HG02938 (cell line): Measurements from ENCODE around the gene MALRD1.
"Not testable (repeated sequence)": the region's sequence is repeated elsewhere in the genome, so short reads cannot be mapped to it uniquely, and the experiment has no call there.

Source experiments
- ATAC-seq: cut with Tn5 transposase; IDR thresholded peaks from one replicate; pipeline ENCODE4 v1.9.1; 2021; ENCODE audit warnings: mild to moderate bottlenecking, moderate library complexity; ENCODE audit not compliant: unreplicated experiment

MALRD1 gene

DNA sequence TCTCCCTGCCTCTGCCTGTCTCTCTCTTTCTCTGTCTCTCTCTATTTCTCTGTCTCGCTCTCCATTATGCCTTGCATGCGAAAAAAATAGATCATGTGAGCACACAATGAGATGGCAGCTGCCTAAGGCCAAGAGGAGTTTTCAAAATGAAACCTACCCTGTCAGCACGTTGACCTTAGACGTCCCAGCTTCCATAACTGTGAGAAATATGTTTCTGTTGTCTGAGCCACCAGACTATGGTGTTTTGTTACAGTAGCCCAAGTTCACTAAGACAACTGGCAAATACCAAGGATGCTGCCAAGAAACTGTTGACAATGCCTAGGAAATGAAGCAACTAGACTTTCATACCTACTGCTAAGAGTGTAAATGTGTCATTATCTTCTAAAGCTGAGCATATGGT lies 697.1 kb downstream of the MALRD1 start:
- ATAC-seq: no peak

DNA sequence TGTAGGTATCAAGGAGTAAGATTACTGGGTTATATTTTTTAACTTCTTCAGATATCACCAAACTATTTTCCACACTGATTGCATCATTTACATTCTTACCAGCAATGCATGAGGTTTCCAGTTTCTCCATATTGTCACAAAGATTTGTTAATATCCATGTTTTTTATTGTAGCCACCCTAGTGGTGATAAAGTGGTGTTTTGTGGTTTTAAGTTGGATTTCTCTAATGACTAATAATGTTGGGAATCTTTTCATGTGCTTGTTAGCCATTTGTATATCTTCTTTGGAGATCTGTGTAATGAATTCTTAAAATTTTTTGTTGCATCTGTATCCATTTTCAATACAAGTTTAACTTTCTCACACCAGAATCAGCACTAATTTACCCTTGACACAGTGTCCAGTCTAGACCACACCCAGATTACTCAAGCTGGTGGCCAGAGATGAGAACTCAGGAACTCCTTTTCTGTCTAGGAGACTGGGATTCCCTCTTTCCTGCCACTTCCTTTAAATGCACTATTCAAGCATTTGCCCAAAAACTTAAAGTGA lies 700.7 kb downstream of the MALRD1 start:
- ATAC-seq: no peak

DNA sequence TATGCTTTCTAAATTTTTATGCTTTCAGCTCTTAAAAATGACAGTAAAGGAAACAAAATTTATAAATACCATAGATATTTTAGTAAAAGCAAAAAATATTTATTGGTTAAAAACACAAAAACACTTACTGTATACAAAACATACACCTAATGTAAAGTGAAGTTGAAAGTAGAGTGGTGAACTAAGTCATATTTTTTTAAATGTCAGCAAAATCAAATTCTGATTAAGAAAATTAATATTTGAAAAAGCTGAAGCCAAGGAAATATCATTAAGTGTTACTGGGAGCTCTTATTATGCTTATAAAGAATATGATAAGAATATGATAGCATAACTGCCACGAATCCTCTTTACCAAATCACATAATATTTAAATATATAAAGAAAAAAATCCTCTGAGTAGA lies 702.4 kb downstream of the MALRD1 start:
- ATAC-seq: no peak

DNA sequence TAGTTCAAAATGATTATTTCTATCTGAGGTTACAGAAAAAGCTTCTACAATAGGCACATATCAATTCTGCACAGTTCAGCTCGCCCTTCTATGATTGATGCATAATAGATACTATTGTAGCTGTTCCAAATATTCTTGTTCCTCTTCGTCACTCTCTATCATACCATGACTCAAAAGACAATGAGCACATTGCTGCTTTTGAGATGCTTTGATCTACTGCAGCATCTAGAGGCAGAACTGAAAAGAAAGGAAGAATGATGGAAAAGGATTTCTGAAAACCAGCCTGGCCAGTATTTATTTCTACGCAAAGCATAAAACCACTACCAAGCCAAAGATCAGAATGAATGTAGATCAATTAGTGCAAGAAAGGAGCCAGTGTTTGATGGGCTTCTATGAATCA lies 708.3 kb downstream of the MALRD1 start:
- ATAC-seq: no peak

DNA sequence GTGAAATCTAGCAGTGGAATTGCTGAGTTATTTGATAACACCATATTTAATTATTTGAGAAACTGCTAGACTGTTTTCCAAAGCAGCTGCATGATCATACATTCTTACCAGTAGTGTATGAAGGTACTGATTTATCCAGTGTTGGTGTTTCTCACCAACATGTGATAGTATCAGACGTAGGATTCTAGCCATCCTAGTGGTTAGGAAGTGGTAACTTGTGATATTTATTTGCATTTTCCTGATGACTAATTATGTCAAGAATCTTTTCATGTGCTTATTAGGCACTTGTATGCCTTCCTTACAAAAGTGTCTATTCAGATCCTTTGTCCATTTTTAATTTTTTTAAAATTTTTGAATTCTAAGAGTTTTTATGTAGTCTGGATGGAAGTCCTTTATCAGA lies 713.4 kb downstream of the MALRD1 start:
- no peak for ATAC-seq

DNA sequence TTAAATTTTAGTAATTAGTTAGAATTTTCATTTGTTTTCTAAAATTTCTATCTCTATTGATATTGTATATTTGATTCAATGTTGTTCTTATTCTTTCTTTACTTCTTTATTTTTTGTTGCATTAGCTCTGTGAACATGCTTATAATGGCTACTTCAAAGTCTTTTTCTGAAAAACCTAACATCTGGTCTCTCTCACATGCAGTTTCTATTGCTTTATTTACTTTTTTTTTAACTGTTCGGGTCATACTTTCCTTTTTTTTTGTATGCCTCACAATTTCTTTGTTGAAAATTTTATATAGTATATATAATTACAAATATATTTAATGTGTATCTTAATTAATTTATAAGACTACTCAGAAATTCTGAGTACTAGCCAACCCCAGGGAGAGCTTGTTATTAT lies 715.5 kb downstream of the MALRD1 start:
- no peak for ATAC-seq

DNA sequence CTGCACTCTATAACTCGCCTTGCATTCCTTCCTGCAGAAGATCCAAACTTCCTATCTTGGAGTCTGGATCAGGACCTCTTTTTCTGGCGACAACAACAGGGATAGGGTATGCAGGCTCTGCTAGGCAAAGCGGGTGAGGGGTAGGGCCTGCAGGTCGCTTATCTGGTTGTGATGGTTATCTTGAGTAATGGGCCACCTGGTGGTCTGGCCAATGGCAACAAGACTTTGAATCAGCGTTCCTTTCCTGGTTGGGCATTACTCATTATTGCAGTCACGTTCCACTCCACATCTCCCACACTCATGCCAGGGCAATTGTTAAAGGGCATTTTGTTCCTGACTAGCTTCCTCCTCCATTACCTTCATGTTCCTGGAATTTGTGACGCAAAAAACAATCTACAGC lies 719.3 kb downstream of the MALRD1 start:
- no peak for ATAC-seq

DNA sequence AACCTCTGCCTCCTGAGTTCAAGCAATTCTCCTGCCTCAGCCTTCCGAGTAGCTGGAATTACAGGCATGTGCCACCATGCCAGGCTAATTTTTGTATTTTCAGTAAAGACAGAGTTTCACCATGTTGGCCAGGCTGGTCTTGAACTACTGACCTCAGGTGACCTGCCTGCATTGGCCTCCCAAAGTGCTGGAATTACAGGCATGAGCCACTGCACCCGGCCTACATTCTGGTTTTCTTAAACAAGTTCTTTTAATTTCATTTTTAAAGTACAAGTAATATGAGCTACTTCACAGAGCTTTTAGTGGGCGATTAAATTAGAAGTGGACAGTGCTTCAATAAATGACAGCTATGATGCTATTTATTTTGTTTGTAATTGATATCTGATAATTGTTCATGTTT lies 721.2 kb downstream of the MALRD1 start:
- ATAC-seq: not testable (repeated sequence)

DNA sequence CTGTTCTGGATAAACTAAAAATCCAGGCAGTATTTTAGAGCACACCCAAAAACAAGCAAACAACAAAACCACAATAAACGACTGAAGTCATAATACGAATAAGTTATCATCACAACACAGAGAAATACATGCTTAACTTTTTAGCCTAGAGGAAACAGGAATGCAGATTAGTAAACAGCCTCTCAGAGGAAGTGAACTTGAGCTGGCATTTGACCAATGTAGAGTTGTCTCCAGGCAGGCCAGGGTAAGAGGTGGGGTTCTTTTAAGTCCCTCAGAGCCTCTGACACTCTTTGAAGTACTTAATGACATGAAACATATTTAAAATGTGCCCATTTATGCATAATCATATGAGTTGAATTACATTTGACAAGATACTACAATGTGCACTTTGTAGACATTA lies 724.4 kb downstream of the MALRD1 start:
- no peak for ATAC-seq

DNA sequence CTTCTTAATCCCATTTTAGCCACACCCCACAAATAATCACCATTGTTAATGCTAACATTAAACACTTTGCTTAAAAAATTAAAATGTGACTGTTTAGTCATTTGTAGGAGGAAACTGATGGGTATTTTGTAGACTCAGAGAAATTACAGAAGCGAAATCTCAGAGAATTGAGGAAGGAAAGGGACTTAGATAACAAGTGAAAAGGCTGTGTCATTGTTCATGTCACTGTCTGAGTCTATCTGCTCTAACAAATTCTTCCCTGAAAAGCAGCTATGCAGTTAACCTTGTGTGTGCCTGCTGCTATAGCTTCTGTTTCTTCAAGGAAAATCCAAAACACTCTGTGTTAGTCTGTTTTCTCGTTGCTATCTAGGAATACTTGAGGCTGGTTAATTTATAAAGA lies 726.7 kb downstream of the MALRD1 start:
- ATAC-seq: no peak

DNA sequence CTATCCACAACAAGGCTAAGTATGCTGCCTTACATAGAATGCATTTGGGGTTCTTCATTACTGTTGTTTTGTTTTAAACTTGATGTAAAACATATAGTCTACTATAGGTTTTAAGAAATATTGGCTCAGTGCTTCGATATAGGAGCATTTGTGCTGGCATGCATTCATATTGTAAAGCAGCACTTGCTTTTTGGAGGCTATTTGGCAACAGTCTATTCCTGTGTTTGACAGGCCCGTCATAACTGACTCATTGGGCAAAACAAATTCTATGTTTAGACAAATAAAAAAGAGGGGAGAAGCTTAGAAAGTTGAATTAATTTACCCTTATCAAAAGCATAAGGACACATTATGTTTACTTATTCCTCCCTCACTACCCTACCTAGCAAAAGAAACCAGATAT lies 729.2 kb downstream of the MALRD1 start:
- ATAC-seq: no peak

DNA sequence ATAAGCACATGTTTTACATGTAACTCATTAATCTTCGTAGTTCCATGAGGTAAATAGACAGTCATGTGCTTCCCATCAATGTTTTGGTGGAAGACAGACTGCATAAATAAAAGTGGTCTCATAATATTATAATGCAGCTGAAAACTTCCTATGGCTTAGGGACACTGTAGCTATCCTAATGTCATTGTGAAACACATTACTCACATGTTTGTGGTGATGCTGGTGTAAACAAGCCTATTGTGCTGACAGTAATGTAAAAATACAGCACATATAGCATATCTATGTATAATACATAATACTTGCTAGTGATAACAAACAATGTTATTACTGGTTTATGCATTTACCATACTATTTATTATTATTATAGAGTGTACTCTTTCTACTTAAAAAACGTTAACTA lies 730.4 kb downstream of the MALRD1 start:
- ATAC-seq: no peak

DNA sequence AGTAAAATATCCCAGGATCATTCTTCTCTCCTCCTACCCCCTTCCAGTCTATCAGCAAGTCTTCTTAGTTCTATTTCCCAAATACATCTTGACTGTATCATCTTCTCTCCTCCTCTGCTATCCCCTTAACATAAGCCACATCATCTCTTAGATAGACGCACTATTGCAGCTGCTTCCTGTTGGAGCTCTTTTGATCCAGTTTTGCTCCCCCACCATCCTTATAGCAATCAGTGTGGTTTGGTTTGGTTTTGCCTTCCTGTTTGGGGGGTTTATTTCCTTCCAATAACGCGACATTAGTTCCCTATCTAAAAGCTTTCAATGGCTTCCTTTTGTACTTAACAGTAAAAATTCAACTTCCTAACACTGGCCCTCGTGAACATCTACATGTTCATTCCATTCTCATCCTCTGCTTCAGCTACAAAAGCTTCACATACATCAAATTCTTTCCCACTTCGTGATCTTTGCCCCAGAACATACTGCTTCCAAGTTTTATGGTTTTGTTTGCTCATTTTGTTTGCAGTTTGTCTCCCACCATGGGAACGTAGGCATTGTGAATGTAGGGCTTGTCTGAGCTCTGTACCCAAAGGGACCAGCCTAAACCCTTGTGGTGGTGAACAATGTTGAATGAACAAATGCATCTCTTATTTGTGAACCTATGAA lies 734.0 kb downstream of the MALRD1 start:
- ATAC-seq: no peak

DNA sequence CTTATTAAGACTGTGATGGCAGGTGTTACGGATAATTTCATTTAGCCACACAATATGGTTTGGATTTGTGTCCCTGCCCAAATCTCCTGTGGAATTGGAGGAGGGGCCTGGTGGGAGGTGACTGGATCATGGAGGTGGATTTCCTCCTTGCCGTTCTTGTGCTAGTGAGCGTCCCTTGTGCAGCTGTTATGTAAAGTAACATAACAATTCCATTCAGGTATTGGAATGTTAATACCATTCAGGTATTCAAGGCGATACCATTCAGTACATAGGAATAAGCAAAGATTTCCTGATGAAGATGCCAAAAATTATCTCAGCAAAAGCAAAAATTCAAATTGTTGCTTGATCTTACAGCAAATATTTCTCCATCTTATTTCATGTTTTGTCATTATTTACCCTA lies 735.1 kb downstream of the MALRD1 start:
- no peak for ATAC-seq
